ENCODE data around the gene ZFP3. TPM values are rescaled to one million over a fixed set of nuclear protein-coding genes. Genes with fewer than 3 reads are reported as not detected.
A peak's percentile ranks its signal among the peaks of the same experiment; 100 is the strongest.
"Not testable (repeated sequence)": the region's sequence is repeated elsewhere in the genome, so short reads cannot be mapped to it uniquely, and the experiment has no call there.

The ZFP3 gene
- total RNA-seq (ENCODE audit: low replicate concordance): 0.74 and 1.4 TPM in 2 replicates

DNA sequence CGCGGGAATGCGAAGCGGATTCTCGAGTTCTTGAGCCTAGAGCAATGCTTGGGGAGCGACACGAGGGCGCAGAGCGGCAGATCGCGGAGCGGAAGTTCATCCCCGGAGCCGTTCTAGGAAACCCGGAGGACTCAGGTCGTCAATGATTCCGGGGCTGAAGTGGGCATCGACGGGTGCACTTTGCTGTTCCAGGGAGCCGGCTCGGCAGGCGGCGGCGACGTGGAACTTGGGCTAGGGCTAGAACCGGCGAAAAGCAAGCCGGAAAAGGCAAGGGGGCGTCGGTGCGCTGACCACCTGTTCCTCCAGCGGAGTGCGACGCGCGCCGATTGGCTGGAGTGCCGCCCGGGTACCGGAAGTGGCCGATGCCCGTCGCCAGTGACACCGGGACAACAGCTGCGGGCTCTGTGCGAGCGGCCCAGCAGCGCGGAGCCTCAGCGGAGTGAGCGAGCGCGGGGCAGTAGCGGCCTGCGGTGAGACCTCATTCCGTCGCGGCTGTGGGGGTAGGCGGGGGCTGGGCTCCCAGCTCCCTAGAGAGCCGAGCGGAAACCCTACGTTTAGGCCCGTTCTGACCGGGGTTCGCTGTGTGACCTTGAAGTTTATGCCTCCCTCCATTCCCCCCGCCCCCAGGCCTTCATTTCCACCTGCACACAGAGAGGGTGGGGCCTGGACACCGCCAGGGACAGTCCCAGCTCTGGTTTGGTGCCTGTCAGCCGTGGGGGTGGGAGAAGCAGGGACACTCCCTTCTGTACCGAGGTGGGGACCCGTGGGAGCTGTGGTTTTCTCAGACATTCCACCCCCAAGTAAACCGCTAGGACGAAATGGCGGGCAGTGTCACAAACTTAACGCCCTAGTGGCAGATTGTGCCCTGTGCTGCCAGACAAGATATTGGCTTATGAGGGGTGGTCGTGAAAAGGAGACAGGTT is at the start of gene ZFP3:
TSS of gene ZFP3 (plus strand) at position 362 of the 923 bp plus-strand sequence. CDS start 13,038 bp downstream, outside the sequence.
- TF ChIP-seq, protein P1, sequence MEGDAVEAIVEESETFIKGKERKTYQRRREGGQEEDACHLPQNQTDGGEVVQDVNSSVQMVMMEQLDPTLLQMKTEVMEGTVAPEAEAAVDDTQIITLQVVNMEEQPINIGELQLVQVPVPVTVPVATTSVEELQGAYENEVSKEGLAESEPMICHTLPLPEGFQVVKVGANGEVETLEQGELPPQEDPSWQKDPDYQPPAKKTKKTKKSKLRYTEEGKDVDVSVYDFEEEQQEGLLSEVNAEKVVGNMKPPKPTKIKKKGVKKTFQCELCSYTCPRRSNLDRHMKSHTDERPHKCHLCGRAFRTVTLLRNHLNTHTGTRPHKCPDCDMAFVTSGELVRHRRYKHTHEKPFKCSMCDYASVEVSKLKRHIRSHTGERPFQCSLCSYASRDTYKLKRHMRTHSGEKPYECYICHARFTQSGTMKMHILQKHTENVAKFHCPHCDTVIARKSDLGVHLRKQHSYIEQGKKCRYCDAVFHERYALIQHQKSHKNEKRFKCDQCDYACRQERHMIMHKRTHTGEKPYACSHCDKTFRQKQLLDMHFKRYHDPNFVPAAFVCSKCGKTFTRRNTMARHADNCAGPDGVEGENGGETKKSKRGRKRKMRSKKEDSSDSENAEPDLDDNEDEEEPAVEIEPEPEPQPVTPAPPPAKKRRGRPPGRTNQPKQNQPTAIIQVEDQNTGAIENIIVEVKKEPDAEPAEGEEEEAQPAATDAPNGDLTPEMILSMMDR (IDR thresholded peaks at IDR 0.05; ENCODE audit: insufficient read depth, low read length): no peak
- H3K4me3 ChIP-seq (ENCODE audit: low read depth, low read length): peak within 1 kb of the TSS; percentile 77
- DNase-seq (ENCODE audit: low read depth): peak; percentile 83

DNA sequence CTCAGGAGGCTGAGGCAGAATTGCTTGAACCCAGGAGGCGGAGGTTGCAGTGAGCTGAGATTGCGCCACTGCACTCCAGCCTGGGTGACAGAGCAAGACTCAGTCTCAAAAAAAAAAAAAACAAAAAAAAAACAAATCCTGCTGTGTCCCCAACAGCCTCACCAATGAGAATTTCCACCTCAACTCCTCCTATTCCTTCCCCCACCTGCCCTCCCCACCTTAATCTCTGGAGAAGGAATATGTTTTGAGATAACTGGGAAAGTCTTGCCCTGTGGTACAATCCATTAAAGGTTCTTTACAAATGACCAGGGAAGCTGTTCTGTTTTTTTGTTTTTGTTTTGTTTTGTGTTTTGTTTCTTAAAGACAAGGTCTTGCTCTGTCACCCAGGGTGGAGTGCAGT is 48.1 kb upstream of the ZFP3 start:
- not testable (repeated sequence) for H3K4me3 ChIP-seq (ENCODE audit: low read depth, low read length); DNase-seq (ENCODE audit: low read depth)

DNA sequence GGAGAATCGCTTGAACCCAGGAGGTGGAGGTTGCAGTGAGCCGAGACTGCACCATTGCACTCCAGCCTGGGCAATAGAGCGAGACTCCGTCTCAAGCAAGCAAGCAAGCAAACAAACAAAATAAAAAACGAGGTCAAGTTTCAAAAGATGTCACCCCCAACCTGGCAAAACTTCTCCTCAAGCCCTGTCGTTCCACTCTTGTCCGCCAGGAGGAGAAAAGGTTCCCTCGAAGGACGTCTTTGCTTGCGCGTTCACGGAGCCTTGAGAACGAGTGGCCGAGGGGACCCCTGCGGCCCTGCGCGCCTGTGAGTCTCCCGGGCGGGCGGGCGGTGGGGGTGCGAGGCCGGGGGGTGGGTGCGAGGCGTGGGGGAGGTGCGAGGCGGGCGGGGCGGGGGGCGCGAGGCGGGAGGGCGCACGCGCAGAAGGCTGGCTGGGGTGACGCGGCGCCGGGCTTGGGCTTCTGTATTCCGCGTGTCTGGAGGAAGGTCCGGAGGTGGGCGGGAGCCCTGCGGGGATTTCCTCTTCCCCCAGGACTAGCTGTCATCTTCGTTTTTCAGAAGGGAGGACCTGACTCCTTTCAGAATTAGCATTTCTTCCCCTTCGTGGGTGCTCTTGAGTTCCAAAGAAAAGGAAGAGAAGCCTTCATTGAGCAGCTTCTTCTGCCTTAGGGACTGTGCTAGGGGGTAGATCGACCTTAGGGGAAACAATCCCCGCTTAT is 46.7 kb upstream of the ZFP3 start:
- peak; percentile 74 for DNase-seq (ENCODE audit: low read depth)
- H3K4me3 ChIP-seq (ENCODE audit: low read depth, low read length): peak overlapping the region; percentile 47
- TF ChIP-seq, protein P1 (IDR thresholded peaks at IDR 0.05; ENCODE audit: insufficient read depth, low read length): peak; percentile 92

- DNase-seq (ENCODE audit: low read depth): no peak
- no peak overlapping the region for H3K4me3 ChIP-seq (ENCODE audit: low read depth, low read length)
- TF ChIP-seq, protein P1 (IDR thresholded peaks at IDR 0.05; ENCODE audit: insufficient read depth, low read length): no peak
Observed at GRCh38 chr17:5032865-5033264, 45.4 kb upstream of the ZFP3 start.

GRCh38 chr17:5033352-5034015 is 44.8 kb upstream of the ZFP3 start:
- TF ChIP-seq, protein P1 (IDR thresholded peaks at IDR 0.05; ENCODE audit: insufficient read depth, low read length): no peak
- DNase-seq (ENCODE audit: low read depth): no peak
- H3K4me3 ChIP-seq (ENCODE audit: low read depth, low read length): no peak overlapping the region

DNA sequence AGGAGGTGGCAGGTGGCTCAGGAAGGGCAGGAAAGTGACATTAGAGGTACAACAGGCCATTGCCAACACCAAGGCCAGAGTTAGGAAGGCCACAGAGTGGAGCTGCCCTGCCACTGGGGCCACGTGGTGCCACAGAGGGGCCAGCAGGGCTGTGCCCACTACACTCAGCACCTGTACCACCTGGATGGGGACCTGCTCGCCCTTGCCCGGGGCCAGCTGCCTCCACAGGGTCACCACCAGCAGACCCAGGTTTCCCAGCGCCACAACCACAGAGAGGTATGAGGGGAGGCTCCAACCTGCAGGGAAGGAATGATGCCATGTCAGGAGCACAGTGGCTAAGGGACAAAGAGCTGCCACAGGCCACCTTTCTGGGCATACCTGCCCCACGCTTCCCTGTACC is 44.2 kb upstream of the ZFP3 start:
- H3K4me3 ChIP-seq (ENCODE audit: low read depth, low read length): no peak overlapping the region
- TF ChIP-seq, protein P1 (IDR thresholded peaks at IDR 0.05; ENCODE audit: insufficient read depth, low read length): no peak
- DNase-seq (ENCODE audit: low read depth): no peak

Measured in fibroblast of the aortic adventitia (primary cell).